Astrocyte of the cerebellum (primary cell): ENCODE results near the gene LENG1.

Experiments
- DNase-seq: peaks from one replicate; pipeline ENCODE4 v3.0.0-alpha.2; 2011; ENCODE audit warnings: low read depth
- H3K4me3 ChIP-seq: 2 replicates; pipeline ENCODE4 v1.5.1; 2011; ENCODE audit warnings: mild to moderate bottlenecking, low read depth, low read length, moderate library complexity
- in situ Hi-C: cut with HindIII; loops from 2 replicates; pipeline ENCODE4 v1.10.0; 2017; ENCODE audit warnings: low sequenced_read_pairs
- TF ChIP-seq, protein P1 (sequence below): IDR thresholded peaks from 2 replicates; pipeline ENCODE4 v1.5.1; 2012; ENCODE audit warnings: low read length, low read depth, moderate library complexity, mild to moderate bottlenecking; ENCODE audit errors: missing control alignments

The LENG1 gene

GRCh38 chr19:54164369-54165068 is 5.0 kb upstream of the LENG1 start:
- H3K4me3 ChIP-seq: no peak overlapping the region
- no peak for DNase-seq
- TF ChIP-seq, protein P1, sequence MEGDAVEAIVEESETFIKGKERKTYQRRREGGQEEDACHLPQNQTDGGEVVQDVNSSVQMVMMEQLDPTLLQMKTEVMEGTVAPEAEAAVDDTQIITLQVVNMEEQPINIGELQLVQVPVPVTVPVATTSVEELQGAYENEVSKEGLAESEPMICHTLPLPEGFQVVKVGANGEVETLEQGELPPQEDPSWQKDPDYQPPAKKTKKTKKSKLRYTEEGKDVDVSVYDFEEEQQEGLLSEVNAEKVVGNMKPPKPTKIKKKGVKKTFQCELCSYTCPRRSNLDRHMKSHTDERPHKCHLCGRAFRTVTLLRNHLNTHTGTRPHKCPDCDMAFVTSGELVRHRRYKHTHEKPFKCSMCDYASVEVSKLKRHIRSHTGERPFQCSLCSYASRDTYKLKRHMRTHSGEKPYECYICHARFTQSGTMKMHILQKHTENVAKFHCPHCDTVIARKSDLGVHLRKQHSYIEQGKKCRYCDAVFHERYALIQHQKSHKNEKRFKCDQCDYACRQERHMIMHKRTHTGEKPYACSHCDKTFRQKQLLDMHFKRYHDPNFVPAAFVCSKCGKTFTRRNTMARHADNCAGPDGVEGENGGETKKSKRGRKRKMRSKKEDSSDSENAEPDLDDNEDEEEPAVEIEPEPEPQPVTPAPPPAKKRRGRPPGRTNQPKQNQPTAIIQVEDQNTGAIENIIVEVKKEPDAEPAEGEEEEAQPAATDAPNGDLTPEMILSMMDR: no peak
- in situ Hi-C loops: no loop called here

- TF ChIP-seq, protein P1: no peak
- no peak overlapping the region for H3K4me3 ChIP-seq
- DNase-seq: no peak
- in situ Hi-C loops: no loop called here
Measured at GRCh38 chr19:54162884-54163283, 3.4 kb upstream of the LENG1 start.

GRCh38 chr19:54162241-54162805 is 2.8 kb upstream of the LENG1 start:
- in situ Hi-C loops: no loop called here
- DNase-seq: no peak
- peak overlapping the region; percentile 34 for H3K4me3 ChIP-seq
- TF ChIP-seq, protein P1: no peak

GRCh38 chr19:54160854-54161253 is 1.3 kb upstream of the LENG1 start:
- in situ Hi-C loops: no loop called here
- TF ChIP-seq, protein P1: no peak
- peak overlapping the region; percentile 67 for H3K4me3 ChIP-seq
- DNase-seq: no peak

GRCh38 chr19:54160182-54160811 is 776 bp upstream of the LENG1 start:
- H3K4me3 ChIP-seq: peak overlapping the region; percentile 67
- TF ChIP-seq, protein P1: no peak
- no peak for DNase-seq
- in situ Hi-C loops: no loop called here

- DNase-seq: no peak
- in situ Hi-C loops: no loop called here
- TF ChIP-seq, protein P1: no peak
- H3K4me3 ChIP-seq: peak overlapping the region; percentile 67
Measured at GRCh38 chr19:54158812-54159351, 639 bp downstream of the LENG1 start.
